SK-N-SH (cell line): ENCODE data around the gene OBP2B.

Source experiments
- CHD2 ChIP-seq: fragments of 150-350 bp; IDR thresholded peaks from 2 replicates; pipeline ENCODE4 v1.6.1; 2018; ENCODE audit warnings: low read length; ENCODE audit not compliant: partially characterized antibody
- EZH2phosphoT487 ChIP-seq: fragments of 200-600 bp; sonication (generic); IDR thresholded peaks from 2 replicates; pipeline ENCODE4 v1.6.1; 2017; ENCODE audit warnings: low read depth, mixed run types, mild to moderate bottlenecking, antibody characterized with exemption, moderate library complexity, borderline replicate concordance
- FOXM1 ChIP-seq: IDR thresholded peaks from 2 replicates; pipeline ENCODE4 v1.4.0; 2012; ENCODE audit warnings: low read depth, mild to moderate bottlenecking
- GABPA ChIP-seq: IDR thresholded peaks from 2 replicates; pipeline ENCODE4 v1.4.0; 2012; ENCODE audit warnings: low read depth, mild to moderate bottlenecking
- JUND ChIP-seq: IDR thresholded peaks from 2 replicates; pipeline ENCODE4 v1.4.0; 2012
- POLR2AphosphoS5 ChIP-seq: IDR thresholded peaks from 2 replicates; pipeline ENCODE4 v1.6.1; 2012; ENCODE audit warnings: low read depth, low read length
- RAD21 ChIP-seq: IDR thresholded peaks from 2 replicates; pipeline ENCODE4 v1.6.1; 2012; ENCODE audit warnings: mild to moderate bottlenecking, low read length
- TAF1 ChIP-seq: IDR thresholded peaks from 2 replicates; pipeline ENCODE4 v1.6.1; 2012; ENCODE audit warnings: low read depth, mild to moderate bottlenecking, low read length, moderate library complexity, borderline replicate concordance
- TEAD4 ChIP-seq: IDR thresholded peaks from 2 replicates; pipeline ENCODE4 v1.4.0; 2012; ENCODE audit warnings: mild to moderate bottlenecking, borderline replicate concordance; ENCODE audit not compliant: insufficient read depth
- YY1 ChIP-seq: IDR thresholded peaks from 2 replicates; pipeline ENCODE4 v1.4.0; 2012; ENCODE audit warnings: low read depth, mild to moderate bottlenecking
- TF ChIP-seq, protein P1 (sequence below): fragments of 200-600 bp; sonication (generic); IDR thresholded peaks from 2 replicates; pipeline ENCODE4 v1.6.1; 2017; ENCODE audit warnings: antibody characterized with exemption, mild to moderate bottlenecking, moderate library complexity
- TF ChIP-seq, protein P2 (sequence below): IDR thresholded peaks from 2 replicates; pipeline ENCODE4 v1.4.0; 2012; ENCODE audit warnings: low read depth

- TF ChIP-seq, protein P1, sequence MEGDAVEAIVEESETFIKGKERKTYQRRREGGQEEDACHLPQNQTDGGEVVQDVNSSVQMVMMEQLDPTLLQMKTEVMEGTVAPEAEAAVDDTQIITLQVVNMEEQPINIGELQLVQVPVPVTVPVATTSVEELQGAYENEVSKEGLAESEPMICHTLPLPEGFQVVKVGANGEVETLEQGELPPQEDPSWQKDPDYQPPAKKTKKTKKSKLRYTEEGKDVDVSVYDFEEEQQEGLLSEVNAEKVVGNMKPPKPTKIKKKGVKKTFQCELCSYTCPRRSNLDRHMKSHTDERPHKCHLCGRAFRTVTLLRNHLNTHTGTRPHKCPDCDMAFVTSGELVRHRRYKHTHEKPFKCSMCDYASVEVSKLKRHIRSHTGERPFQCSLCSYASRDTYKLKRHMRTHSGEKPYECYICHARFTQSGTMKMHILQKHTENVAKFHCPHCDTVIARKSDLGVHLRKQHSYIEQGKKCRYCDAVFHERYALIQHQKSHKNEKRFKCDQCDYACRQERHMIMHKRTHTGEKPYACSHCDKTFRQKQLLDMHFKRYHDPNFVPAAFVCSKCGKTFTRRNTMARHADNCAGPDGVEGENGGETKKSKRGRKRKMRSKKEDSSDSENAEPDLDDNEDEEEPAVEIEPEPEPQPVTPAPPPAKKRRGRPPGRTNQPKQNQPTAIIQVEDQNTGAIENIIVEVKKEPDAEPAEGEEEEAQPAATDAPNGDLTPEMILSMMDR: no peak
- TF ChIP-seq GABPA: no peak
- no peak for TF ChIP-seq POLR2AphosphoS5
- TF ChIP-seq FOXM1: no peak
- no peak for TF ChIP-seq TAF1
- no peak for TF ChIP-seq EZH2phosphoT487
- TF ChIP-seq, protein P2, sequence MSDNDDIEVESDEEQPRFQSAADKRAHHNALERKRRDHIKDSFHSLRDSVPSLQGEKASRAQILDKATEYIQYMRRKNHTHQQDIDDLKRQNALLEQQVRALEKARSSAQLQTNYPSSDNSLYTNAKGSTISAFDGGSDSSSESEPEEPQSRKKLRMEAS: no peak
- no peak for TF ChIP-seq YY1
- no peak for TF ChIP-seq CHD2
- no peak for TF ChIP-seq JUND
- no peak for TF ChIP-seq TEAD4
- no peak for TF ChIP-seq RAD21
Measured at GRCh38 chr9:133249337-133249736, 40.3 kb upstream of the OBP2B start.
